HG03439 (cell line): Measurements from ENCODE around the gene CAPN11.

Source experiments
- ATAC-seq: cut with Tn5 transposase; IDR thresholded peaks from one replicate; pipeline ENCODE4 v1.9.1; 2021; ENCODE audit warnings: mild to moderate bottlenecking, moderate library complexity; ENCODE audit not compliant: unreplicated experiment

CAPN11 gene

DNA sequence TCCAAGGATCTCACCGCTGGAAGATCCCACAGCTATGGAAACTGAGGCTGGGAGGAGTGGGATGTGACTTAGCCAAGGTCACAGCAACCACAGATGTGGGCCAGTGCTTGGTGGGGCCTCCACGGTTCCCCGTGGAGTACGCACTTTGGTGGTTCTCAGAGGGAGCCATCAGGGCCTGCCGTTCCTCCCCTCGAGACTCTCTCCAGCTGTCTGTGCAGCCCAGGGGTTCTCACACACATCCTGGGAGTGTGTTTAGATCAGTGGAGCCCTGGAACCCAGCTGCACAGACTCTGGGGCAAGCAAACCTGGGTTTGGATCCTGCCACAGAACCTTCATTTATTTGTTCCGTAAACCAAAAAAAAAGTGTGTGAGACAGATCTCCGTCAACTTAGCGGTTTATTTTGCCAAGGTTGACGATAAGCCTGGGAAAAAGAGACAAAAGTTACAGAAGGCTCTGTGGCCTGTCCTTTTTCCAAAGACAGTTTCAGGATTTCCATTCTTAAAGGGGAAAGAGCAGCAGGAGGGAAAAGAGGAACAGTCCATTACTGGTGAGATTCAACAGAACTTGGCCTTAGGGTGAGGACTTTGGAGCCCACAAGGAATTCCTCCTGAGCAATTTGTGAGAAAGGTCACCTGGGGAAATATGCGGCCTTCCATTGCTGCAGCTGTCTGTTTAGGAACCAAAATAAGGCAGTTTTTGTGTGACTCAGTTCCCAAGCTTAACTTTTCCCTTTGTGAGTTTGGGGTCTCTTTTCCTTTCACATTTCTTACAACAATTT, 44.5 kb downstream of the CAPN11 start:
- ATAC-seq = no peak

DNA sequence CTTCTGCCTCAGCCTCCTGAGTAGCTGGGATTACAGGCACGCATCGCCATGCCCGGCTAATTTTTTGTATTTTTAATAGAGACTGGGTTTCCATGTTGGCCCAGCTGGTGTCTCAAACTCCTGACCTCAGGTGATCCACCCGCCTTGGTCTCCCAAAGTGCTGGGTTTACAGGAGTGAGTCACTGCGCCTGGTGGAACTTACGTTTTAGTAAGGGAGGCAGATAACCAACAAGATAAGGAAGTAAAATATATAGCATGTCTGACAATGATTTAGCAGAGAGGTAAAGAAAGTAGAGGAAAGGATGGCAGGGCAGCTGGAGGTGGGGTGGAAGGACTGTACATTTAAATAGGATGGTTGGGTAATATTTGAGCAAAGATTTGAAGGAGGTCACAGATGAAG, 45.3 kb downstream of the CAPN11 start:
- no peak for ATAC-seq

DNA sequence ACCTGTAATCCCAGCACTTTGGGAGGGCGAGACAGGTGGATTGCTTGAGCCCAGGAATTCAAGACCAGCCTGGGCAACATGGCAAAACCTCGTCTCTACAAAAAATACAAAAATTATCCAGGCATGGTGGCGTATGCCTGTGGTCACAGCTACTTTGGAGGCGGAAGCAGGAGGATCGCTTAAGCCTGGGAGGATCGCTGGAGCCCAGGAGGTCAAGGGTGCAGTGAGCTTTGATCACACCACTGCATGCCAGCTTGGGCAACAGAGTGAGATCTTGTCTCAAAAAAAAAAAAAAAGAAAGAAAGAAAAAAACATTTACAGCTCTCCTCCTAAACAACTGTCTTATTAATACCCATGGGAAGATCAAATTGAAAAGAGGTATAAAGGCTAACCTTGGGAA, 49.3 kb downstream of the CAPN11 start:
- no peak for ATAC-seq

DNA sequence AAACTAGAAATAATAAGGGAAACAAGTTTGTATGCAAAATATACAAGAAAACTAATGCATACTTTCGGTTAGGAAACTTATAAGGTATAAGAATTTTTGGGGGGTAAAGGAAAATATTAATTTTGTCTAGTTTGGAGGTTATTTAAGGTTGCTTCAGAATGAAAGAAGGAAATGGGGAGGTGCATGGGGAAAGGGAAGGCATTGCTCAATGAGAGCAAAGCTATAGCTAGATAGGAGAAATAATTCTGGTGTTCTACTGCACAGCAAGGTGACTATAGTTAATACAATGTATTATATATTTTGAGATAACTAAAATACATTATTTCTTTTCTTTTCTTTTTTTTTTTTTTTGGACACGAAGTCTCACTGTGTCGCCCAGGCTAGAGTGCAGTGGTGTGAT, 52.7 kb downstream of the CAPN11 start:
- ATAC-seq = no peak

DNA sequence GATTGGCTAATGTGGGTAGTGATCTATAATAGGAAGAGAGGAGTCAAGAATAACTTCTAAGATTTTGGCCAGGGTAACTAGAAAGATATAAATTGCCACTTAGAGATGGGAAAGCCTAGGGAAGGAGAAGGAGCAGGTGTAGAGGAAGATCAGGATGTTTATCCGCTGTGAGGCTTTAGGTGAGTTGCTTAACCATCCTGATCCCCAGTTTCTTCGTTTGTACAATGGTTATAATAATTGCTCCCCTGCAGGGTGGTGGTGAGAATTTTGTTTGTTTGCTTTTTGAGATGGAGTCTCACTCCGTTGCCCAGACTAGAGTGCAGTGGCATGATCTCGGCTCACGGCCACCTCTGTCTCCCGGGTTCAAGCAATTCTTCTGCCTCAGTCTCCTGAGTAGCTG, 55.7 kb downstream of the CAPN11 start:
- ATAC-seq = no peak

DNA sequence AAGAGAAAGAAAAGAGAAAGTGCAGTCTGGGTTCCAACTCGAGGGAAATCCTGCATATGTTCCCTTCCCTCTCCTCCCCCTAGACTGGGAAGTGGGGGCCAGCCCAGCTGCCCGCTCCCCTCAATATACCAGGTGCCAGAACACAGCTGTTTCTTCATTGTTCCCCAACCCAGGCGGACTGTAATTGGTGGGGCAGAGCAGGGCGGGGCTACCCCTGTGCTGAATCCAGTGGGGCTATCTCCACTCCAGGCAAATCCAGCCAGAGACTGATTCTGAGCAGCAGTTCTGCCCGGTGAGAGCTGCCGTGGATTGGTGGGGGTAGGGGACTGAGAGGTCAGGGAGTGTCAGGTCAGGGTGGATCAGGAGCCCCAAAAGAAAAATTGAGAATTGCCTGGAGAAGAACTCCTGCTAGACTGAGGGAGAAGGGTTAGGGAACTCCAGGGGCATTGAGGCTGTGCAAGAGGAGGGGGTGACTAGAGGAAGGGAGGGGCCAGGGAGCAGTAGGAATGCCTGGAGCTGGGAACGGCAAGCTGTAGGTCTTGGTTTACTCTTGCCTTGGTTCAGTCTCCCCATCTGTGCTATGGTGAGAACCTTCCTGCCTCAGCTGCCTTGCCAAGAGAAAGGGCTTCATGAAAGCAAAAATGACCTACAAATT, 58.2 kb downstream of the CAPN11 start, which contains the start of gene MYMX:
MYMX (plus strand) TSS at position 250 of the 655 bp plus-strand sequence. CDS start 546 bp downstream, outside the sequence.
- ATAC-seq = no peak

DNA sequence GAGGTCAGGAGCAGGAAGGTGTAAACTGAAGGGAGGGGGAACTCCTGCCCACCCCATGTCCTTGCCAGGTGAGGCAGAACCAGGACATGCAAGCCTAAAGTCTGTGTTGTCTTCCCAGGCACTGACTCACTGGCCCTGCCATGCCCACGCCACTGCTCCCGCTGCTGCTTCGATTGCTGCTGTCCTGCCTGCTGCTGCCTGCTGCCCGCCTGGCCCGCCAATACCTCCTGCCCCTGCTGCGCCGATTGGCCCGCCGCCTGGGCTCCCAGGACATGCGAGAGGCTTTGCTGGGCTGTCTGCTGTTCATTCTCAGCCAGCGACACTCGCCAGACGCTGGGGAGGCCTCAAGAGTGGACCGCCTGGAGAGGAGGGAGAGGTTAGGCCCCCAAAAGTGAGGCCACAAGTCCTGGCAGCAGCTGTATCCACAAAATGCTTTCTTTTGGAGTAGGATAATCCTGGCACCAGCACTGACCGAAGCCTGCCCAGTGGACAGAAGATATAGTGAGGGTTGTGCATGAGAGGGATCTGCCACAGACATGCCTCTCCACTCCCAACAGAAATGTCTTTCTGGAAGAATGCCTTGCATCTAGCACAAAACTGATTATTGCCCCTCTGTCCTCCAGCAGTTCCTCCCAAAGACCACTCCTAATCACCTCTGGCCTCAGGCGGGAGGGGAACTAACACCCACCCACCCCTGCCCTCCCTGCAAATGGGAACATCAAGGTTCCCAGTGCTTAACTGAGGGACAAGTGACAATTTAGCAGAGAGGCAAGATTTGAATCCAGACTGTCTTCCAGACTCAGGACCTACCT, 58.9 kb downstream of the CAPN11 start:
- ATAC-seq = no peak

DNA sequence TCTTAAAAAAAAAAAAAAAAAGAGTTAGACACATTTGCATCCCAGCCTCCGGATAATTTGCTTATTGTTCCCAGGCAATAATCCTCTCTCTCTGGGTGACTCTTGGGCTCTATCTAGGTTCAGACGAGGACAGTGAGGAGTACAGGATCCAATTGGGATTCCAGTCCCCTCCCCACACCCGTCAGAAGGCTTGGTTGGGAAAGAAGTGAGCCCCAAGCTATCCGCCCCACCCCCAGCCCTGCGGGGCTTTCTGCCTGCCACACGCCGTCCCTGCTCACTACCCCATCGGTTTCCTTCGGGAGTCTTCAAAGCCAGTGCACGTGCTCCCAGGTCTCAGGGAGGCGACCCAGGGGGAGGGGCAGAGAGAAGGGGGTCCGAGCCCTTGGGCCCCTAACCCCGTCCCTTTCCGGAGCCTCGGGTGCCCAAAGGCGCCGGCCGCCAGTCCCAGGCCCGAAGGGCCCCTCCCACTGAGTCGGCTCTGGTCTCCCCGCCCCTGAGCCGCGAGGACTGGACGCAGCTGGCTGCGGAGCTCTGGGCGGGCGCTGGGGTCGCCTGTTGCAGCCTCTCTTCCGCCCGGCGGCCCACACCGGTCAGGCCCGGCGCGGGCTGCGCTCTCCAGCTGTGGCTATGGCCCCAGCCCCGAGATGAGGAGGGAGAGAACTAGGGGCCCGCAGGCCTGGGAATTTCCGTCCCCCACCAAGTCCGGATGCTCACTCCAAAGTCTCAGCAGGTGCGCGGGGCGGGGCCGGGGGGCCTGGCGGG, 60.6 kb downstream of the CAPN11 start:
- ATAC-seq = peak; percentile 47

DNA sequence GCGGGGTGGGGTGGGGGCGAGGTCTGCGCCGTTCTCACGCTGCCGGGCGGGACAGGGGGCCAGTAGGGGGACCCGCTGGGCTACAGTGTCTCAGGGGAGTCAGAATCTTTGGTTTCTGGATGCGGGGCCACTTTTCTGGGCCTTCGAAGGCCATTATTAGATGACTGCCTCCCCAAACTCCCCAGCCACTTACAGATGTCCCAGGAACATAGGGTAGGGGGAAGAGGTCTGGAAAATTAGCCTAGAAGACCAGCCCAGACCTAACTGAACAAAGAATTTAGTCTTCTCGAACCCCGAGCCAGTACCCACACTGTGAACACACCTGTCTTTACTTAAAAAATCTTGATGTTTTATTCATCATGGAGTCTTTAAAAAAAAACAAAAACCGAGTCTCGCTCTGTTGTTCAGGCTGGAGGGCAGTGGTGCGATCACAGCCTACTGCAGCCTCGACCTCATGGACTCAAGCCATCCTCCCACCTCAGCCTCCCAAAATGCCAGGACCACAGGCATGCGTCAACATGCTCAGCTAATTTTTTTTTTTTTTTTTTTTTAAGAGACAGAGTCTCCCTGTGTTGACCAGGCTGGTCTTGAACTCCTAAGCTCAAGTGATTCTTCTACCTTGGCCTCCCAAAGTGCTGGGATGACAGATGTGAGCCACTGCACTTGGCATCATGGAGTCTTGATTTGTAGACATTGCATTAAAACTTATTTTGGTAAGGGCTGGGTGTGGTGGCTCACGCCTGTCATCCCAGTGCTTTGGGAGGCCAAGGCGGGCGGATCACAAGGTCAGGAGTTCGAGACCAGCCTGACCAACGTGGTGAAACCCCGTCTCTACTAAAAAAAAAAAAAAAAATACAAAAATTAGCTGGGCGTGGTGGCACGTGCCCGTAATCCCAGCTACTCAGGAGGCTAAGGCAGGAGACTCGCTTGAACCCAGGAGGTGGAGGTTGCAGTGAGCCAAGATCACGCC, 61.5 kb downstream of the CAPN11 start:
- ATAC-seq = no peak

DNA sequence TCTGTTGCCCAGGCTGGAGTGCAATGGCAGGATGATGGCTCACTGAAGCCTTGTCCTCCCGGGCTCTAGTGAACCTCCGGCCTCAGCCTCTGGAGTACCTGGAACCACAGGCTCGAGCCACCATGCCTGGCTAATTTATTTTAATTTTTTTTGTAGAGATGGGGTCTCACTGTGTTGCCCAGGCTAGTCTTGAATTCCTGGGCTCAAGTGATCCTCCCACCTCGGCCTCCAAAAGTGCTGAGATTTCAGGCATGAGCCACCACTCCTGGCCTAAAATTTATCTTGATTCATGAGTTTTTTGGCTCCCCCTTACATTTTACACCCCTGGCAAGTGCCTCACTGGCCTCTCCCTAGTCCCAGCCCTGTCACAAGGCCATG, 62.3 kb downstream of the CAPN11 start:
- ATAC-seq = no peak

DNA sequence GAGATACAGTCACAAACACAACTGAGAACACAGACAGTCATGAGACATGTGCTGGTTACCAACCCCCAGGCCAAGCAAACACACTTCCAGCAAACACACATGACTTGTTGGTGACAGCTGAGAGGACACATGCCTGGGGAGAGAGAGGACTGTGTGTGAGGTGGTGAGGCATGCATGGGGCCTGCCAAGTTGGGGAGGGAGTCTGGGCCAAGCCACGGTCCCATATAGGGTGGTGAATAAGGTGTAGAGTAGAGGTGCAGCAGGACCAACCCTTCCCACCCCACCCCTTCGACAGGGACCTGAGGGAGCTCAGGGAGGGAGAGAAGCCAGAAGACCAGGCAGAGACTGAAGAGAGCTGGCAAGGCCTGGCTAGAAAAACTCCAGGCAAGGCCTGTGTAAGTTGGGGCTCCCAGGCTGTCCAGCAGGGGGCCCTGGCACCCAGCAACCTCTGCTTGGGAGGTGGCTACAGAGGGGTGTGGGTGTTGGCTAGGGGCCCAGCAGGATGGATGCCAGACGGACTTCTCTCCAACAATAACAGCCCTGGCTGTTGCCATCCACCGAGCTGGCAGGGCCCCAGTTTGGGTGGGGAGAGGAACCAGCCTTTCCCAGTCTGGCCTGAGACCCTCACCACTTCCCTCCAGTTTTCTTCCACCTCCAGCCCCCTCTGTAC, 62.8 kb downstream of the CAPN11 start:
- peak; percentile 42 for ATAC-seq

DNA sequence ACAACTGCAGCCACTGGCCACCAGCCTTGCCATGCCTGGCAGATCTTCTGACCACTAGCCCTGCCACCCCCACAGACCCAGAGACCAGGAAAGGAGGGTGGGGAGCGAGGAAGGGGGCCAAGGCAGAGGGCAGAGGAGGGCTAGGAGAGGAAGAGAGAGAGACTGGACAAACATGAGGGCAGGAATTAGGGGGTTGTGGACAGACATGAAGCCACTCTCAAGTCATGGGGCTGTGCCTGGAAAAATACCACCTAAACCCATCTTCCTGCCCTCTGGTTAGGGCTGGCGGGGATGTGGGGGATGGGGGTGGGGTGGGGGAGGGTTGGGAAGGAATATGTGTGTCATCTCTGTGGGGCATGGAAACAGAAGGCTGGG, 63.3 kb downstream of the CAPN11 start:
- ATAC-seq = no peak

DNA sequence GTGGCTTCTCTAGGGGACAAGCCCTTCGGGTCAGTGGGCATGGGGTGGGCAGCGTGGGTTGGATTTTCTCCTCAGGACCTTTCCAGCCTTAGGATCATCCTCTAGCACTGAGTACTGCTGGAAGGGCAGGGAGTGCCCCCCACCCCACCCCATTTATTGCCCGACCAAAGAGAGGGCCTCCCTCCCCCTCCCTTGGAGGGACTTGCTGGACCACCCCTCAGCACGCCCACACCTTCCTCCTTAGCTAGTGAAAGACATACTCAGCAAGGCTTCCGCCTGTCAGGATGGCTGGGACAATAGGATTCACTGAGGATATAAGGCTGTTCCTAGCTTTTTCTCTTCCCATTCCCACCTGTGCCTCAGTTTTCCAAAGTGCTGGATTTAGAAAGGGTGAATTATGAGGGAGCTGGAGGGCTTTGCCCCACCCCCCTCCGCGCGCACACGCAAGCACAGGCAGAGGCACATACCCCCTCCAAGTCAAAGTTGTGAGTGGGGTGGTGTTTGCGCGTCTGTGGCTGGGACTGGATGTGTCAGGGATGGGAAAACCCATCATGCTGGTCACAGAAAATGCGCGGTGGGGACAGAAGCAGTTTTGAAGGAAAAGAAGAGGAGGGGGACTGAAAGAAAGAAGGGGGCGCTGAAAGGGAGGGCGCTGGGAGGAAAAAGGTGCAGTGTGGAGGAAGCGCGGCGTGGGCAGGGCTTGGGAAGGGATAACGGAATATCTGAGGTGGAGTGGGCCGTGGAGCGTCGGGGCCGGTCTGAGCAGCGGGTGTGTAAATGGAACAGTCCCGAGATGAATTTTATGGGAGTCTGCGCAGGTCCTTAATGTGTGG, 64.1 kb downstream of the CAPN11 start:
- ATAC-seq = no peak

DNA sequence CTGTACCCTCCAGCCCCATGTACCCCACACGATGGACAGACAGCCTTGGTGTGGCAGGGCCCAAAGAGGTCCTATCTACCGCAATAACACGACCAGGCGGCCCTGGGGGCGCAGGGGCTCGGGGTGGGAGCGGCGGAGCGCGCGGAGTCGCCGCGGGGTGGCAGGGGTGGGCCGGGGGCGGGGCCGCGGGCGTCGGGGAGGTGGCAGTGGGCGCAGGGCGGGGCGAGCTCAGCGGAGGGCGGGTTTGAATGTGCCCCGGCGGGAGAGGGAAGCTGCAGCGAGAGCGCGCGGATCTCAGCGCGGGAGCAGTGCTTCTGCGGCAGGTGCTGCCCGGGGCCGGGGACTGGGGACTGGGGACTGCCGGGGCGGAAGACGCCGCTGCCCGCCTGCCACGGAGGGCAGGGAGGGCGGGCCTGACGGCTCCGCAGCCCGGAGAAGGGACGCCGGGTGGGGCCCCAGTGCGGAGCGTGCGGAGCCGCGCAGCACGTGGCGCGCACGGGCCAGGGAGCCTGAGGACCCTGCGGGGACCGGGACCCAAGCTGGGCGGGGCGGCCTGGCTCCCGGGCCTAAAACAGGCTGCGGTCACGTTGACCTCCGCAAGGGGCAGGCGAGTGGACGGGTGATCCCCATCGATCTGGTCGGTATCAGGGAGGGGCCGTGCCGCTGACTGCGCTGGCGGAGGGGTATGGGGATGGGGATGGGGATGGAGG, 64.9 kb downstream of the CAPN11 start, which contains the start of gene SLC29A1:
SLC29A1 (plus strand) TSS at position 277 of the 710 bp plus-strand sequence. CDS start 3,719 bp downstream, outside the sequence.
- peak; percentile 41 for ATAC-seq

DNA sequence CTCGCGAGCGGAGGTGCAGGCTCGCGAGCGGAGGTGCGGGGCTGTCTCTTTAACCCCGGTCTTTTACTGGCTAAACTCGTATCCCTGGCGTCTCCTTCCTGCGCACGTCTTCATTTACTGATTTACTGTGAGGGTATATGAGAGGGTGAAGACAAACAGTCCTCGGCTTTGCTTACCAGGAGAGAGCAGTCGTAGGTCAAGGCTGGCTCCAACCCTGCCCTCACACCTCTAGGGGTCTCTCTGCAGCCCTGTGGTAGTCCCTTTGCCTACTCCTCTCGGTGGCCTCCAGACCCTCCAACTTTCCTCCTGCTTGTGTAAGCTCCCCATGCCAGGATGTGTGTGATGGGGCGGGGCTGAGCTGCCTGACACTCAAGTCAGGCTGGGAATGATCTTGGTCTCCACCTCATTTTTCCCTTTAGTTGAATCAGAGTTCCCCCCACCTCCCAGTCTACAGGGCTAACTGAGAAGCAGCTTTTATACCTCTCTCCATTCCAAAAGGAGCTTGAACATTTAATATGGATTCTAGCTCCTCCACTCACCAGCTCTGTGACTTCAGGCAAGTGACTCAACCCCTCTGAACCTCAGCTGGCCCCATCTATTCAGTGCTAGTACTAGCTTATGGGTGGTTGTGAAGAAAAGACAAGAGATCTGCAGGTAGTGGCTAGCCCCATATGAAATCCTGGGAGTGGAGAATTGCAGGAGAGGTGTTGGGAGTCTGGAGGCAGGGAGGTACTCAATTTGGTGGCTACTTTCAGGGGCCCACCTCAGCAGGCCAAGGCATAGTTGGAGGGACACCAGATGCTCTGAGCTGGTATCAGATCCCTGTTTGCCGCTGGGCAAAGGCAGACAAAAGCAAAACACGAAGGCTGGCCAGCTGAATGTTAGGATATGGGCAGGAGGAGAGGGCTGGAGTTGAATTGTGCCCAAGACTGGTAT, 65.7 kb downstream of the CAPN11 start:
- ATAC-seq = peak; percentile 2

DNA sequence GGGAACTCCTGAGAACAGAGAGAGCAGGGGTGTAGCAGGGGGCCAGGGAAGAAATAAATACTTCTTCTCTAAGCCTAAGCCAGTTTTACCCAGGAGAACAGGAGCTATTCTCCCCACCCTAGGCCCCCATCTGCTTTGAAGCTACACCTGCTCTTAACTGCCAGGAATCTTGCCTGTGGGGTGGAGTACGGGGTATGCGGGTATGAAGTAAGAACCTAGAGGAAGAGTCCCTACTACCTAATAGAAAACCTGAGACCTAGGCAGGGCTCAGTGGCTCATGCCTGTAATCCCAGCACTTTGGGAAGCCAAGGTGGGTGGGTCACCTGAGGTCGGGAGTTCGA, 66.3 kb downstream of the CAPN11 start:
- no peak for ATAC-seq
